Effector CD8-positive, alpha-beta T cell (primary cell): ENCODE data around the gene CCBE1.
"Not testable (repeated sequence)": the region's sequence is repeated elsewhere in the genome, so short reads cannot be mapped to it uniquely, and the experiment has no call there.

ENCODE experiments used
- DNase-seq: peaks from one replicate; lab custom pipeline; 2025; lab: John Stamatoyannopoulos, UW
- total RNA-seq, 4 experiments: gene quantifications; one replicate each; lab custom pipeline; 2026; lab: John Stamatoyannopoulos, UW

The CCBE1 gene
- 0 to 0.54 (median 0.17) reads per million in 4 experiments for total RNA-seq

GRCh38 chr18:59697236-59697932 is at the start of gene CCBE1:
Gene CCBE1, minus strand, starts transcription at chr18:59697423.
- DNase-seq, result no peak

- no peak for DNase-seq
Observed at GRCh38 chr18:59744271-59744721, 47.1 kb upstream of the CCBE1 start.

- DNase-seq, result no peak
Observed at GRCh38 chr18:59743566-59743965, 46.3 kb upstream of the CCBE1 start.

- no peak for DNase-seq
Observed at GRCh38 chr18:59742325-59743111, 45.3 kb upstream of the CCBE1 start.

- DNase-seq, result no peak
Observed at GRCh38 chr18:59740141-59740540, 42.9 kb upstream of the CCBE1 start.

GRCh38 chr18:59737776-59738300 is 40.6 kb upstream of the CCBE1 start:
- DNase-seq, result no peak

GRCh38 chr18:59737335-59737734 is 40.1 kb upstream of the CCBE1 start:
- not testable (repeated sequence) for DNase-seq

- DNase-seq, result no peak
Observed at GRCh38 chr18:59736061-59736460, 38.8 kb upstream of the CCBE1 start.

- no peak for DNase-seq
Observed at GRCh38 chr18:59735269-59735860, 38.1 kb upstream of the CCBE1 start.

GRCh38 chr18:59733421-59733820 is 36.2 kb upstream of the CCBE1 start:
- no peak for DNase-seq

GRCh38 chr18:59730896-59731295 is 33.7 kb upstream of the CCBE1 start:
- no peak for DNase-seq

GRCh38 chr18:59729781-59730180 is 32.6 kb upstream of the CCBE1 start:
- DNase-seq, result no peak

GRCh38 chr18:59728816-59729215 is 31.6 kb upstream of the CCBE1 start:
- DNase-seq, result no peak

- no peak for DNase-seq
Observed at GRCh38 chr18:59725142-59725541, 27.9 kb upstream of the CCBE1 start.

- no peak for DNase-seq
Observed at GRCh38 chr18:59724103-59724502, 26.9 kb upstream of the CCBE1 start.

- no peak for DNase-seq
Observed at GRCh38 chr18:59721931-59722330, 24.7 kb upstream of the CCBE1 start.

GRCh38 chr18:59721211-59721610 is 24.0 kb upstream of the CCBE1 start:
- no peak for DNase-seq

- no peak for DNase-seq
Observed at GRCh38 chr18:59719544-59720181, 22.4 kb upstream of the CCBE1 start.

- DNase-seq, result no peak
Observed at GRCh38 chr18:59718464-59719157, 21.4 kb upstream of the CCBE1 start.

- no peak for DNase-seq
Observed at GRCh38 chr18:59718108-59718463, 20.9 kb upstream of the CCBE1 start.

- no peak for DNase-seq
Observed at GRCh38 chr18:59717291-59717690, 20.1 kb upstream of the CCBE1 start.

- no peak for DNase-seq
Observed at GRCh38 chr18:59715966-59716369, 18.7 kb upstream of the CCBE1 start.
